ENCODE results near the gene LACRT. TPM values are rescaled to one million over a fixed set of nuclear protein-coding genes. Genes with fewer than 3 reads are reported as not detected.

The LACRT gene
- total and polyA plus RNA-seq, 2 of the 13 experiments (the other 11 are each of a cell fraction or from before 2014, with no cell fraction given) = not detected

GRCh38 chr12:54587315-54587873, 47.3 kb downstream of the LACRT start (continued):
- TF ChIP-seq ZNF3 (CRISPR knock-in tag; IDR thresholded peaks at IDR 0.05) (no peak), PAX8 (CRISPR knock-in tag; IDR thresholded peaks at IDR 0.05; ENCODE audit: borderline replicate concordance) (no peak), FOSL2 (CRISPR knock-in tag; IDR thresholded peaks at IDR 0.05) (0 out of 2 replicates have a peak, but pooled peaks have one; percentile 13), ZNF781 (CRISPR knock-in tag; IDR thresholded peaks at IDR 0.05; ENCODE audit: borderline replicate concordance, not compliant biosample characterization) (no peak), ZC3H13 (CRISPR knock-in tag; IDR thresholded peaks at IDR 0.05) (no peak), SP1 (IDR thresholded peaks at IDR 0.05) (no peak), SP1 (CRISPR knock-in tag; IDR thresholded peaks at IDR 0.05) (no peak), CEBPB (IDR thresholded peaks at IDR 0.05; ENCODE audit: borderline replicate concordance, low read depth, low read length) (peak; percentile 82; the same call in 1 of the 2 replicates), ZNF484 (CRISPR knock-in tag; IDR thresholded peaks at IDR 0.05; ENCODE audit: borderline replicate concordance, low read depth) (no peak), FOXP1 (IDR thresholded peaks at IDR 0.05) (no peak), FOXP1 (CRISPR knock-in tag; IDR thresholded peaks at IDR 0.05) (peak; percentile 48; the same call in 1 of the 2 replicates), ZBTB42 (CRISPR knock-in tag; IDR thresholded peaks at IDR 0.05) (no peak), SNRNP70 (IDR thresholded peaks at IDR 0.05; ENCODE audit: low read depth, low read length) (no peak), JARID2 (CRISPR knock-in tag; IDR thresholded peaks at IDR 0.05; ENCODE audit: insufficient replicate concordance) (no peak)
- TF ChIP-seq, protein P1, sequence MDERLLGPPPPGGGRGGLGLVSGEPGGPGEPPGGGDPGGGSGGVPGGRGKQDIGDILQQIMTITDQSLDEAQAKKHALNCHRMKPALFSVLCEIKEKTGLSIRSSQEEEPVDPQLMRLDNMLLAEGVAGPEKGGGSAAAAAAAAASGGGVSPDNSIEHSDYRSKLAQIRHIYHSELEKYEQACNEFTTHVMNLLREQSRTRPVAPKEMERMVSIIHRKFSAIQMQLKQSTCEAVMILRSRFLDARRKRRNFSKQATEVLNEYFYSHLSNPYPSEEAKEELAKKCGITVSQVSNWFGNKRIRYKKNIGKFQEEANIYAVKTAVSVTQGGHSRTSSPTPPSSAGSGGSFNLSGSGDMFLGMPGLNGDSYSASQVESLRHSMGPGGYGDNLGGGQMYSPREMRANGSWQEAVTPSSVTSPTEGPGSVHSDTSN (CRISPR knock-in tag; IDR thresholded peaks at IDR 0.05) = no peak
- TF ChIP-seq, protein P2, sequence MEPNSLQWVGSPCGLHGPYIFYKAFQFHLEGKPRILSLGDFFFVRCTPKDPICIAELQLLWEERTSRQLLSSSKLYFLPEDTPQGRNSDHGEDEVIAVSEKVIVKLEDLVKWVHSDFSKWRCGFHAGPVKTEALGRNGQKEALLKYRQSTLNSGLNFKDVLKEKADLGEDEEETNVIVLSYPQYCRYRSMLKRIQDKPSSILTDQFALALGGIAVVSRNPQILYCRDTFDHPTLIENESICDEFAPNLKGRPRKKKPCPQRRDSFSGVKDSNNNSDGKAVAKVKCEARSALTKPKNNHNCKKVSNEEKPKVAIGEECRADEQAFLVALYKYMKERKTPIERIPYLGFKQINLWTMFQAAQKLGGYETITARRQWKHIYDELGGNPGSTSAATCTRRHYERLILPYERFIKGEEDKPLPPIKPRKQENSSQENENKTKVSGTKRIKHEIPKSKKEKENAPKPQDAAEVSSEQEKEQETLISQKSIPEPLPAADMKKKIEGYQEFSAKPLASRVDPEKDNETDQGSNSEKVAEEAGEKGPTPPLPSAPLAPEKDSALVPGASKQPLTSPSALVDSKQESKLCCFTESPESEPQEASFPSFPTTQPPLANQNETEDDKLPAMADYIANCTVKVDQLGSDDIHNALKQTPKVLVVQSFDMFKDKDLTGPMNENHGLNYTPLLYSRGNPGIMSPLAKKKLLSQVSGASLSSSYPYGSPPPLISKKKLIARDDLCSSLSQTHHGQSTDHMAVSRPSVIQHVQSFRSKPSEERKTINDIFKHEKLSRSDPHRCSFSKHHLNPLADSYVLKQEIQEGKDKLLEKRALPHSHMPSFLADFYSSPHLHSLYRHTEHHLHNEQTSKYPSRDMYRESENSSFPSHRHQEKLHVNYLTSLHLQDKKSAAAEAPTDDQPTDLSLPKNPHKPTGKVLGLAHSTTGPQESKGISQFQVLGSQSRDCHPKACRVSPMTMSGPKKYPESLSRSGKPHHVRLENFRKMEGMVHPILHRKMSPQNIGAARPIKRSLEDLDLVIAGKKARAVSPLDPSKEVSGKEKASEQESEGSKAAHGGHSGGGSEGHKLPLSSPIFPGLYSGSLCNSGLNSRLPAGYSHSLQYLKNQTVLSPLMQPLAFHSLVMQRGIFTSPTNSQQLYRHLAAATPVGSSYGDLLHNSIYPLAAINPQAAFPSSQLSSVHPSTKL (CRISPR knock-in tag; IDR thresholded peaks at IDR 0.05) = peak; percentile 51
- TF ChIP-seq, protein P3, sequence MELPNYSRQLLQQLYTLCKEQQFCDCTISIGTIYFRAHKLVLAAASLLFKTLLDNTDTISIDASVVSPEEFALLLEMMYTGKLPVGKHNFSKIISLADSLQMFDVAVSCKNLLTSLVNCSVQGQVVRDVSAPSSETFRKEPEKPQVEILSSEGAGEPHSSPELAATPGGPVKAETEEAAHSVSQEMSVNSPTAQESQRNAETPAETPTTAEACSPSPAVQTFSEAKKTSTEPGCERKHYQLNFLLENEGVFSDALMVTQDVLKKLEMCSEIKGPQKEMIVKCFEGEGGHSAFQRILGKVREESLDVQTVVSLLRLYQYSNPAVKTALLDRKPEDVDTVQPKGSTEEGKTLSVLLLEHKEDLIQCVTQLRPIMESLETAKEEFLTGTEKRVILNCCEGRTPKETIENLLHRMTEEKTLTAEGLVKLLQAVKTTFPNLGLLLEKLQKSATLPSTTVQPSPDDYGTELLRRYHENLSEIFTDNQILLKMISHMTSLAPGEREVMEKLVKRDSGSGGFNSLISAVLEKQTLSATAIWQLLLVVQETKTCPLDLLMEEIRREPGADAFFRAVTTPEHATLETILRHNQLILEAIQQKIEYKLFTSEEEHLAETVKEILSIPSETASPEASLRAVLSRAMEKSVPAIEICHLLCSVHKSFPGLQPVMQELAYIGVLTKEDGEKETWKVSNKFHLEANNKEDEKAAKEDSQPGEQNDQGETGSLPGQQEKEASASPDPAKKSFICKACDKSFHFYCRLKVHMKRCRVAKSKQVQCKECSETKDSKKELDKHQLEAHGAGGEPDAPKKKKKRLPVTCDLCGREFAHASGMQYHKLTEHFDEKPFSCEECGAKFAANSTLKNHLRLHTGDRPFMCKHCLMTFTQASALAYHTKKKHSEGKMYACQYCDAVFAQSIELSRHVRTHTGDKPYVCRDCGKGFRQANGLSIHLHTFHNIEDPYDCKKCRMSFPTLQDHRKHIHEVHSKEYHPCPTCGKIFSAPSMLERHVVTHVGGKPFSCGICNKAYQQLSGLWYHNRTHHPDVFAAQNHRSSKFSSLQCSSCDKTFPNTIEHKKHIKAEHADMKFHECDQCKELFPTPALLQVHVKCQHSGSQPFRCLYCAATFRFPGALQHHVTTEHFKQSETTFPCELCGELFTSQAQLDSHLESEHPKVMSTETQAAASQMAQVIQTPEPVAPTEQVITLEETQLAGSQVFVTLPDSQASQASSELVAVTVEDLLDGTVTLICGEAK (IDR thresholded peaks at IDR 0.05) = no peak
- TF ChIP-seq, protein P3 (CRISPR knock-in tag; IDR thresholded peaks at IDR 0.05) = no peak
